Activated CD8-positive, alpha-beta T cell treated with anti-CD3 and anti-CD28 coated beads for 36 hours (primary cell): Measurements from ENCODE around the gene SIK3. TPM values are rescaled to one million over a fixed set of nuclear protein-coding genes. Genes with fewer than 3 reads are reported as not detected.

Source experiments
- ATAC-seq: fragments of 200-7000 bp; cut with Tn5 transposase; one replicate; pipeline ENCODE4 v1.10.0; 2021; ENCODE audit warnings: mild to moderate bottlenecking, moderate library complexity
- CTCF ChIA-PET: fragments of 350-600 bp; sonication (Branson Sonifier 250); formaldehyde crosslinking; loops from one replicate; lab custom pipeline; 2021; ENCODE audit warnings: antibody characterized with exemption; lab: Charles Lee
- POLR2A ChIA-PET: fragments of 350-600 bp; sonication (Branson Sonifier 250); formaldehyde crosslinking; loops from one replicate; lab custom pipeline; 2021; ENCODE audit warnings: antibody characterized with exemption; lab: Charles Lee
- DNase-seq: peaks from one replicate; pipeline ENCODE4 v3.0.0-alpha.2; 2020
- H3K27ac Mint-ChIP-seq: one replicate; pipeline ENCODE4 v1.8.0; 2021; ENCODE audit warnings: mild to moderate bottlenecking, mixed read lengths
- H3K27me3 Mint-ChIP-seq: one replicate; pipeline ENCODE4 v1.8.0; 2021; ENCODE audit warnings: mixed read lengths
- H3K36me3 Mint-ChIP-seq: one replicate; pipeline ENCODE4 v1.8.0; 2021; ENCODE audit warnings: low read depth, mixed read lengths
- H3K4me1 Mint-ChIP-seq: one replicate; pipeline ENCODE4 v1.8.0; 2021; ENCODE audit warnings: low read depth, mixed read lengths
- H3K4me3 Mint-ChIP-seq: one replicate; pipeline ENCODE4 v1.8.0; 2021; ENCODE audit warnings: mild to moderate bottlenecking, moderate library complexity, mixed read lengths
- H3K9me3 Mint-ChIP-seq: one replicate; pipeline ENCODE4 v1.8.0; 2021; ENCODE audit warnings: mixed read lengths
- intact Hi-C: fragments of 100-400 bp; cut with micrococcal nuclease; formaldehyde crosslinking; loops from one replicate; pipeline ENCODE4 v1.10.0; 2022
- total RNA-seq, 2 experiments: library from RNA; stranded (reverse); gene quantifications; one replicate each; pipeline ENCODE4 v1.2.3, GENCODE V29; 2021
- TF ChIP-seq, protein P1 (sequence below): fragments of 200-600 bp; IDR thresholded peaks from one replicate; pipeline ENCODE4 v1.8.0; 2022; ENCODE audit warnings: antibody characterized with exemption, mild to moderate bottlenecking

The SIK3 gene
- total RNA-seq, 2 experiments from 2014 or later: 18.7 to 24.1 TPM

DNA sequence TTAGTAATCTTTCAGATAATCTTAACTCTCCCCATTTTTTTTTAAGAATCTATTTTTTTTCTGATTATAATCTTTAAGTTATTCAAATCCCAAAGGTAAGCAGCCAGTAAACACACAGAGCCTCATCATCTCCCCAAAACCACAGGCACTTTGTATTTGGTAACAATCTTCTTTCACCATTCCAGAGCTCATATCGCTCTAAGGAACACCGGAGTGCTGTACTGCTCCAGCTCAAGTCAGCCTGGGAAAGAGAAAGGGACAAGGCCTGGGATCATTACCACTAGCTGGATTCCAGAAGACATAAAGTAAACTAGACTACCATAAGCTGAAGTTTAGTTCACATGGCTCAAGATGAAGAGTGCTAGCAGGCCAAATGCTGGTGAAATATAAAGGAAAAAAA lies 187.8 kb downstream of the SIK3 start:
- Mint-ChIP-seq H3K27ac (no peak overlapping the region), H3K9me3 (no peaks in the 10 kb centered on the region), H3K27me3 (no peaks in the 10 kb centered on the region), H3K4me1 (peaks cover 20% of the 10 kb centered on the region), H3K4me3 (no peak overlapping the region), H3K36me3 (peaks cover 6% of the 10 kb centered on the region)
- DNase-seq (no peak), ATAC-seq (no peak)
- ChIA-PET POLR2A (no interaction called here), CTCF (interaction anchor here (0.9 to 1.5 kb wide), 3 partner anchors 9 to 195 kb away, joined by 3 to 4 read pairs (median 3); no protein-coding TSS in a partner anchor)
- TF ChIP-seq, protein P1, sequence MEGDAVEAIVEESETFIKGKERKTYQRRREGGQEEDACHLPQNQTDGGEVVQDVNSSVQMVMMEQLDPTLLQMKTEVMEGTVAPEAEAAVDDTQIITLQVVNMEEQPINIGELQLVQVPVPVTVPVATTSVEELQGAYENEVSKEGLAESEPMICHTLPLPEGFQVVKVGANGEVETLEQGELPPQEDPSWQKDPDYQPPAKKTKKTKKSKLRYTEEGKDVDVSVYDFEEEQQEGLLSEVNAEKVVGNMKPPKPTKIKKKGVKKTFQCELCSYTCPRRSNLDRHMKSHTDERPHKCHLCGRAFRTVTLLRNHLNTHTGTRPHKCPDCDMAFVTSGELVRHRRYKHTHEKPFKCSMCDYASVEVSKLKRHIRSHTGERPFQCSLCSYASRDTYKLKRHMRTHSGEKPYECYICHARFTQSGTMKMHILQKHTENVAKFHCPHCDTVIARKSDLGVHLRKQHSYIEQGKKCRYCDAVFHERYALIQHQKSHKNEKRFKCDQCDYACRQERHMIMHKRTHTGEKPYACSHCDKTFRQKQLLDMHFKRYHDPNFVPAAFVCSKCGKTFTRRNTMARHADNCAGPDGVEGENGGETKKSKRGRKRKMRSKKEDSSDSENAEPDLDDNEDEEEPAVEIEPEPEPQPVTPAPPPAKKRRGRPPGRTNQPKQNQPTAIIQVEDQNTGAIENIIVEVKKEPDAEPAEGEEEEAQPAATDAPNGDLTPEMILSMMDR: no peak
- intact Hi-C loops: no loop called here

- Mint-ChIP-seq H3K27me3 (no peaks in the 10 kb centered on the region), H3K4me1 (peaks cover 20% of the 10 kb centered on the region), H3K27ac (peak overlapping the region; percentile 57), H3K9me3 (no peaks in the 10 kb centered on the region), H3K4me3 (no peak overlapping the region), H3K36me3 (peaks cover 6% of the 10 kb centered on the region)
- intact Hi-C loops: no loop called here
- CTCF ChIA-PET: interaction anchor here (1.0 to 1.5 kb wide), 5 partner anchors 16 to 196 kb away, joined by 3 to 4 read pairs (median 3); no protein-coding TSS in a partner anchor
- TF ChIP-seq, protein P1: no peak
- ATAC-seq (no peak), DNase-seq (no peak)
- POLR2A ChIA-PET: no interaction called here
These were observed 189.0 kb downstream of the SIK3 start for GRCh38 chr11:116909245-116909644.

DNA sequence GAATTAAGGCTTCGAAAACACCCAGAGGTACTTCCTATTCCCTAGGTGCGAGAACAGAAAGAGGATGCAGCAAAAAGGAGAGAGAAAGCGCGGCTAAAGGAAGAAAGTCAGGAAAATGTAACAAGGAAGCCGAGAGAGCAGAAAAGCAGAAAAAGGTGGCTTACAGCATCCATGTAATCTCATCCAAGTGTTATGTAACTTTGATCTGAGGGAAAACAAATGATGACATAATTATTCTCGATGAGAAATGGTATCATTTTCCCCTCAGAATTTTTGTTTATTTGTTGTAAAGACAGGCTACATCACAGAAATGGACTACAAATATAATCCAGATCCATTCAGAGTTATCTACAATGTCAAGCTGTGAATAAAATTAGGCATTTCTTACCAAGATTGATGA lies 191.7 kb downstream of the SIK3 start:
- Mint-ChIP-seq H3K27me3 (no peaks in the 10 kb centered on the region), H3K4me3 (no peak overlapping the region), H3K4me1 (peaks cover 30% of the 10 kb centered on the region), H3K27ac (no peak overlapping the region), H3K9me3 (no peaks in the 10 kb centered on the region), H3K36me3 (peaks cover 8% of the 10 kb centered on the region)
- TF ChIP-seq, protein P1: no peak
- ATAC-seq: no peak
- ChIA-PET CTCF (no interaction called here), POLR2A (no interaction called here)
- no peak for DNase-seq
- intact Hi-C loops: no loop called here

DNA sequence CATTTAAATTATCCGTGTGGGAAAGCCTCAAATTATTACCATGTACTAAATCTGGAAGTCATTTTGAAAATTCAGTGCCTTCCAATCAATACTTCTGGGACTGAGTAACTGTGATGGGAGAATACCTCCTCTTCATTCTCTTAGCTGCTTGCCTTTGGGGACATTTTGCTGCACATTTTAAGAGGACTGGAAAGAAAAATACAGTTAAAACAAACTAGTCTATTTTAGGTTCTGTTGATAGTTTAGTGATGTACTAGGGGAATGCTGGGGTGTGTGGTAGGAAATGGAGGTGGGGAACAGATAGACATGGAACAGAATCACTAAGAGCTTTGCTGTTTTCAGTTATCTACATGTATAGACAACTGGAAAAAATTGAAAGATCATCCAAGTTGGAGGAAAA lies 195.1 kb downstream of the SIK3 start:
- TF ChIP-seq, protein P1: no peak

GRCh38 chr11:116901964-116902688 lies 196.1 kb downstream of the SIK3 start:
- no peaks in the 10 kb centered on the region for H3K27me3 Mint-ChIP-seq
- no peaks in the 10 kb centered on the region for H3K9me3 Mint-ChIP-seq
- POLR2A ChIA-PET: interaction anchor here (1.1 to 1.3 kb wide), 2 partner anchors 107 to 197 kb away, joined by 3 to 4 read pairs; no protein-coding TSS in a partner anchor
- no peak overlapping the region for H3K4me3 Mint-ChIP-seq
- CTCF ChIA-PET: interaction anchor here (1.7 kb wide), 1 partner anchor 8 kb away, joined by 3 read pairs; no protein-coding TSS in a partner anchor
- peaks cover 10% of the 10 kb centered on the region for H3K4me1 Mint-ChIP-seq
- ATAC-seq (no peak), DNase-seq (no peak)
- H3K36me3 Mint-ChIP-seq: peaks cover 13% of the 10 kb centered on the region
- H3K27ac Mint-ChIP-seq: no peak overlapping the region
- intact Hi-C loops: no loop called here
- TF ChIP-seq, protein P1: no peak

More for the DNA sequence above, 195.1 kb downstream of the SIK3 start:
- no peaks in the 10 kb centered on the region for H3K27me3 Mint-ChIP-seq
- H3K4me3 Mint-ChIP-seq: no peak overlapping the region
- no peak for ATAC-seq
- H3K27ac Mint-ChIP-seq: no peak overlapping the region
- intact Hi-C loops: no loop called here
- H3K4me1 Mint-ChIP-seq: peaks cover 13% of the 10 kb centered on the region
- CTCF ChIA-PET: interaction anchor here (0.7 to 1.2 kb wide), 4 partner anchors 12 to 203 kb away, joined by 3 to 5 read pairs (median 4); no protein-coding TSS in a partner anchor
- H3K36me3 Mint-ChIP-seq: peaks cover 13% of the 10 kb centered on the region
- no peak for DNase-seq
- H3K9me3 Mint-ChIP-seq: no peaks in the 10 kb centered on the region
- POLR2A ChIA-PET: interaction anchor here (0.6 to 1.1 kb wide), 2 partner anchors 23 to 196 kb away, joined by 3 to 4 read pairs; no protein-coding TSS in a partner anchor
